GM12878 (cell line): ENCODE measurements around the gene RNF167. TPM values are rescaled to one million over a fixed set of nuclear protein-coding genes. Genes with fewer than 3 reads are reported as not detected.

ENCODE experiments used
- BCLAF1 ChIP-seq: fragments of 450-650 bp; IDR thresholded peaks from 2 replicates; pipeline ENCODE4 v1.6.1; 2017; ENCODE audit warnings: antibody characterized with exemption, mild to moderate bottlenecking, moderate library complexity
- MEF2A ChIP-seq: IDR thresholded peaks from 2 replicates; pipeline ENCODE4 v1.6.1; 2011; ENCODE audit warnings: low read depth, mild to moderate bottlenecking, low read length, moderate library complexity; ENCODE audit not compliant: insufficient read depth
- NKRF ChIP-seq: fragments of 450-650 bp; conservative IDR thresholded peaks from 2 replicates; pipeline ENCODE4 v1.6.1; 2017; ENCODE audit warnings: mild to moderate bottlenecking, moderate library complexity
- polyA plus RNA-seq, 11 experiments: library from polyadenylated mRNA; depleted of rRNA in 4 of 11; unstranded in 6 of 11; stranded (reverse) in 5 of 11; fragments of >200 nt; fragmentation: Nextera tagmentation in 4 of 11; fragmentation: Illumina TruSeq in 1 of 11; extraction: Ambion mirVana in 4 of 11; extraction: Trizol in 1 of 11; gene quantifications; 1 replicate in 1 of 11; 2 replicates in 10 of 11; pipeline versions ENCODE4 v1.2.1 to v1.2.3, GENCODE V29; 2011 to 2016; ENCODE audit warnings: inconsistent platforms in 2 of 11, missing spikeins in 2 of 11, low read depth in 1 of 11
- total RNA-seq, 4 experiments: library from RNA; depleted of rRNA in 3 of 4; stranded (reverse); fragments of >200 nt in 3 of 4; fragmentation: Illumina TruSeq in 1 of 4; extraction: Trizol in 1 of 4; gene quantifications; 2 replicates each; pipeline versions ENCODE4 v1.2.1 to v1.2.3, GENCODE V29; 2013 to 2021
- TF ChIP-seq, protein P1 (sequence below): fragments of 450-650 bp; IDR thresholded peaks from 2 replicates; pipeline ENCODE4 v1.6.1; 2016; ENCODE audit warnings: mild to moderate bottlenecking, moderate library complexity, borderline replicate concordance

Gene RNF167
- total and polyA plus RNA-seq, 10 of the 15 experiments (the other 5 are each of a cell fraction or from before 2014, with no cell fraction given) = 33.6 to 147 (median 57.6) TPM

DNA sequence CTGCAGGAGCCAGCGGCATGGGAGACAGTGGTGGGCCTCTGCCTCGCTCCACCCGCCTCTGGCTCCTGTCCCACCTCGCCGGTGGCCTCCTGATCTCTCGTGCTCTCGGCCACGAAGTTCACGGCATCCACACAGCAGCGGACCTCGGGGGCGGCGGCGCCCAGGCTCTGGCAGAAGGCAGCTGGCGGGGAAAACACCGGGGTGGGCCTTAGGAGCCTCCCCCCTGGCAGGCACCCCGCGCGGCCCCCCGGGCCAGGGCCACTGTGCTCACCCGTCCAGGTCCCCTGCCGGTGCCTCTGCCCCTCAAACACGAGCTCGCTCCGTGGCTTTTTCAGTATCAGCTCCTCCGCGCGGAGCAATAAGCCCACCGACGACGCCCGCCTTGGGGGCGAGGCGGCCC lies 41.1 kb upstream of the RNF167 start (continued):
- no peak for TF ChIP-seq BCLAF1
- no peak for TF ChIP-seq MEF2A
- no peak for TF ChIP-seq NKRF
- TF ChIP-seq, protein P1, sequence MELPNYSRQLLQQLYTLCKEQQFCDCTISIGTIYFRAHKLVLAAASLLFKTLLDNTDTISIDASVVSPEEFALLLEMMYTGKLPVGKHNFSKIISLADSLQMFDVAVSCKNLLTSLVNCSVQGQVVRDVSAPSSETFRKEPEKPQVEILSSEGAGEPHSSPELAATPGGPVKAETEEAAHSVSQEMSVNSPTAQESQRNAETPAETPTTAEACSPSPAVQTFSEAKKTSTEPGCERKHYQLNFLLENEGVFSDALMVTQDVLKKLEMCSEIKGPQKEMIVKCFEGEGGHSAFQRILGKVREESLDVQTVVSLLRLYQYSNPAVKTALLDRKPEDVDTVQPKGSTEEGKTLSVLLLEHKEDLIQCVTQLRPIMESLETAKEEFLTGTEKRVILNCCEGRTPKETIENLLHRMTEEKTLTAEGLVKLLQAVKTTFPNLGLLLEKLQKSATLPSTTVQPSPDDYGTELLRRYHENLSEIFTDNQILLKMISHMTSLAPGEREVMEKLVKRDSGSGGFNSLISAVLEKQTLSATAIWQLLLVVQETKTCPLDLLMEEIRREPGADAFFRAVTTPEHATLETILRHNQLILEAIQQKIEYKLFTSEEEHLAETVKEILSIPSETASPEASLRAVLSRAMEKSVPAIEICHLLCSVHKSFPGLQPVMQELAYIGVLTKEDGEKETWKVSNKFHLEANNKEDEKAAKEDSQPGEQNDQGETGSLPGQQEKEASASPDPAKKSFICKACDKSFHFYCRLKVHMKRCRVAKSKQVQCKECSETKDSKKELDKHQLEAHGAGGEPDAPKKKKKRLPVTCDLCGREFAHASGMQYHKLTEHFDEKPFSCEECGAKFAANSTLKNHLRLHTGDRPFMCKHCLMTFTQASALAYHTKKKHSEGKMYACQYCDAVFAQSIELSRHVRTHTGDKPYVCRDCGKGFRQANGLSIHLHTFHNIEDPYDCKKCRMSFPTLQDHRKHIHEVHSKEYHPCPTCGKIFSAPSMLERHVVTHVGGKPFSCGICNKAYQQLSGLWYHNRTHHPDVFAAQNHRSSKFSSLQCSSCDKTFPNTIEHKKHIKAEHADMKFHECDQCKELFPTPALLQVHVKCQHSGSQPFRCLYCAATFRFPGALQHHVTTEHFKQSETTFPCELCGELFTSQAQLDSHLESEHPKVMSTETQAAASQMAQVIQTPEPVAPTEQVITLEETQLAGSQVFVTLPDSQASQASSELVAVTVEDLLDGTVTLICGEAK = no peak
- TF ChIP-seq, all 136 proteins: peak for 0
